Measurements from ENCODE around the gene CCDC183. TPM values are rescaled to one million over a fixed set of nuclear protein-coding genes. Genes with fewer than 3 reads are reported as not detected.
"Not testable (repeated sequence)": the region's sequence is repeated elsewhere in the genome, so short reads cannot be mapped to it uniquely, and the experiment has no call there.

Gene CCDC183
- total and polyA plus RNA-seq, 10 of the 15 experiments (the other 5 are each of a cell fraction or from before 2014, with no cell fraction given), result 0.04 to 1.2 (median 0.55) TPM; not detected in 5

DNA sequence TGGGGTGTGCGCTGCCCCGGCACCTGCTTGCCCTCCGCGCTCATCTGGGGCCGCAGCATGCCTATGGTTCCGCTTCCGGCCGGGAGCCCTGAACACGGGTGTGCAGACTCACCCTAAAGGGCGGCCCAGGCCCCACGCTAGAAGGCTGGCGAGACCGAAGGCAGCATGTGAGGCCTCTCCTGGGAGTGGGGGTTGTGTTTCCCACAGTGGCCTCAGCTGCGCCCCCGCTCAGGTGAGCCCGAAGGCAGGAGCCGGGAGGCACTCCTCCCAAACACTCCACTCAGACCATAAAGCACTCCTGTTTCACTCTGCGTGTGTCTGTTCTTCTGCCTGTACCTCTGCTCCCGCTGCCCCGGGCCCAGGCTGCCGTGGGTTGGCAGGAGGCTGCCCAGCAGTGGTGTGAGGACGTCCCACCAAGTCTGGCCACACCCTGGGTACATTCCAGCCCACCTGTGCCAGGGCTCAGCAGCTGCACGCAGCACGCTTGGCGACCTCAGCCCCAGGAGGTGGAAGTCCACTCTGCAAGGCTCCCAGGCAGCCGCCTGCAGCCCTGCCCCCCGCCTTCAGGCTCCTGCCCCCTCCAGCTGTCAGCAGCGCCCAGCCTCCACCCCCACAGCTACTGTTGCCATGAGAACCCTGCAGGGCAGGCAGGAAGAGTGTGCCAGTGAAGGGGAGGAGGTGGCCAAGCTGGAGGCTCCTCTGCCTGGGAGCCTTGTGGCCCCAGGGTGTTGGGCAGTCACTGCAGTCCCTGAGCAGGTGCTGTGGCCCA, 44.9 kb downstream of the CCDC183 start:
- intact Hi-C loops (cut with micrococcal nuclease; ENCODE audit: unreplicated experiment) (no loop called here), in situ Hi-C loops (cut with MboI) (no loop called here)
- ChIA-PET SMC1A (ENCODE audit: uncharacterized antibody, unreplicated experiment) (interaction anchor here (0.8 to 1.5 kb wide), 2 partner anchors 31 to 72 kb away, joined by 3 to 4 read pairs; no protein-coding TSS in a partner anchor), CTCF (interaction anchor here (1.0 to 4.5 kb wide), 6 partner anchors 32 to 194 kb away, joined by 3 to 46 read pairs (median 8); partner anchors contain the start of genes FUT7 and TRAF2), RAD21 (ENCODE audit: unreplicated experiment) (interaction anchor here (1.1 to 1.3 kb wide), 3 partner anchors 31 to 61 kb away, joined by 3 to 4 read pairs (median 3); no protein-coding TSS in a partner anchor), POLR2A (interaction anchor here (0.6 to 1.3 kb wide), 2 partner anchors 31 to 572 kb away, joined by 3 read pairs; no protein-coding TSS in a partner anchor)
- BruUV-seq (replicated peaks), result no TSS peak
- no peaks in the 10 kb centered on the region for H3K79me2 ChIP-seq (ENCODE audit: control insufficient read depth, insufficient read depth, low read length)
- WGBS (ENCODE audit: insufficient coverage, insufficient replicate concordance, low lambda C conversion rate, missing lambda C conversion rate), result 72% methylated on average over 23 of the region's 28 CpGs
- peaks cover 6% of the 10 kb centered on the region; the same call in 1 of the 2 replicates for H3K4me1 ChIP-seq (ENCODE audit: control insufficient read depth, insufficient read depth, low read length)
- H4K20me1 ChIP-seq (ENCODE audit: control insufficient read depth, insufficient read depth), result no peaks in the 10 kb centered on the region; the same call in 1 of the 2 replicates
- no peak overlapping the region for H3K4me3 ChIP-seq
- H2AFZ ChIP-seq (ENCODE audit: control insufficient read depth, low read depth, low read length), result no peak overlapping the region
- H3K27ac ChIP-seq (ENCODE audit: control insufficient read depth, insufficient read depth), result no peak overlapping the region
- H3K36me3 ChIP-seq (ENCODE audit: control insufficient read depth in 2 of 2, insufficient read depth in 2 of 2, low read length in 1 of 2), result no peaks in the 10 kb centered on the region
- TF ChIP-seq, protein P1, sequence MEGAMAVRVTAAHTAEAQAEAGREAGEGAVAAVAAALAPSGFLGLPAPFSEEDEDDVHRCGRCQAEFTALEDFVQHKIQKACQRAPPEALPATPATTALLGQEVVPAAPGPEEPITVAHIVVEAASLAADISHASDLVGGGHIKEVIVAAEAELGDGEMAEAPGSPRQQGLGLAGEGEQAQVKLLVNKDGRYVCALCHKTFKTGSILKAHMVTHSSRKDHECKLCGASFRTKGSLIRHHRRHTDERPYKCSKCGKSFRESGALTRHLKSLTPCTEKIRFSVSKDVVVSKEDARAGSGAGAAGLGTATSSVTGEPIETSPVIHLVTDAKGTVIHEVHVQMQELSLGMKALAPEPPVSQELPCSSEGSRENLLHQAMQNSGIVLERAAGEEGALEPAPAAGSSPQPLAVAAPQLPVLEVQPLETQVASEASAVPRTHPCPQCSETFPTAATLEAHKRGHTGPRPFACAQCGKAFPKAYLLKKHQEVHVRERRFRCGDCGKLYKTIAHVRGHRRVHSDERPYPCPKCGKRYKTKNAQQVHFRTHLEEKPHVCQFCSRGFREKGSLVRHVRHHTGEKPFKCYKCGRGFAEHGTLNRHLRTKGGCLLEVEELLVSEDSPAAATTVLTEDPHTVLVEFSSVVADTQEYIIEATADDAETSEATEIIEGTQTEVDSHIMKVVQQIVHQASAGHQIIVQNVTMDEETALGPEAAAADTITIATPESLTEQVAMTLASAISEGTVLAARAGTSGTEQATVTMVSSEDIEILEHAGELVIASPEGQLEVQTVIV (IDR thresholded peaks at IDR 0.05; ENCODE audit: borderline replicate concordance, partially characterized antibody), result no peak
- TF ChIP-seq TCF3 (IDR thresholded peaks at IDR 0.05; ENCODE audit: borderline replicate concordance, insufficient read depth, low read depth, low read length) (no peak), POLR2A (IDR thresholded peaks at IDR 0.05; ENCODE audit: low read depth, low read length) (peak; percentile 38), KAT2A (conservative IDR thresholded peaks at IDR 0.05; ENCODE audit: control insufficient read depth, low read depth, low read length) (no peak)
- no peak overlapping the region for H3K9ac ChIP-seq (ENCODE audit: control insufficient read depth, insufficient read depth, low read length)
- H3K27me3 ChIP-seq (replicated peaks in 1 of 2; ENCODE audit: control insufficient read depth in 2 of 2, insufficient read depth in 2 of 2, low read length in 1 of 2), result no peaks in the 10 kb centered on the region
- FAIRE-seq, result no peak
- no peak for ATAC-seq
- no peaks in the 10 kb centered on the region; the same call in 2 of the 3 replicates for H3K9me3 ChIP-seq (replicated peaks; ENCODE audit: control insufficient read depth, insufficient read depth, low read length)
- no peak overlapping the region for H3K4me2 ChIP-seq (ENCODE audit: control insufficient read depth, insufficient read depth)
- DNase-seq (ENCODE audit: low read depth, low spot score), result no peak

DNA sequence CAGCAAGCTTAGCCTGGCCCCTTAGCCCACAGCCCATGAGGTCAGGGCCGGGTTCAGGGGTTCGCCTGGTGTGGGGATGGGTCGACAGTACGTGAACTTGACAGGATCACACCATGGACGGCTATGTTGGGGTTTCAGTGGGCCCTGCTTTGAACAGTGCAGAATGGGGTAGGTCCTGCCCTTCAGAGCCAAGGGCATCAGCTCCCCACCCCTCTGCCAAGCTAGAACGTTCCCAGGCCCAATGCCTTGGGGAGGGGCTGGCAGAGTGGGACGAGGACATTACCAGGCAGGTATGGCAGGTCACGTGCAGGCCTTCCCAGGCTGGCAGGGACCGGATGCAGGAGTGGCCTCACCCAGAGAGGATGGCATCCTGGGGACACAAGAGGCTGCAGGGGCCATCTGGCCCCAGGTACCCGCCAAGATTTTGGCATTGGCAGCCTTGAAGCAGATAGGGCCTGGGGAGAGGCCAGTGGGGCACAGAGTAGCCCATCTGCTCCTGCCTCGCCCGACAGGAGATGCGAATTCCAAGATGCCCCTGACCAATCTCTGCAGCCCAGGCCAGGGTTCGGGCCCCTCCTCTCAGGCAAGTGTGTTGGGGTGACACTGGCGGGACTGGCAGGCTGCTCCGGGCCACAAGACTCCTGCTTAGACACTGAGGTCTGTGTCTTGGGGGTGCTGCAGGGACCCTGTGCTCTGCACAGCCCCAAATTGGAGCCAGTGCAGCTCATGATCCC, 45.7 kb downstream of the CCDC183 start:
- H3K4me3 ChIP-seq; H3K79me2 ChIP-seq (ENCODE audit: control insufficient read depth, insufficient read depth, low read length); FAIRE-seq; H3K4me1 ChIP-seq (ENCODE audit: control insufficient read depth, insufficient read depth, low read length); H3K27ac ChIP-seq (ENCODE audit: control insufficient read depth, insufficient read depth); H3K9ac ChIP-seq (ENCODE audit: control insufficient read depth, insufficient read depth, low read length); H3K36me3 ChIP-seq (ENCODE audit: control insufficient read depth in 2 of 2, insufficient read depth in 2 of 2, low read length in 1 of 2); ATAC-seq; in situ Hi-C loops (cut with MboI); H3K27me3 ChIP-seq (replicated peaks in 1 of 2; ENCODE audit: control insufficient read depth in 2 of 2, insufficient read depth in 2 of 2, low read length in 1 of 2); DNase-seq (ENCODE audit: low read depth, low spot score); H2AFZ ChIP-seq (ENCODE audit: control insufficient read depth, low read depth, low read length); H3K9me3 ChIP-seq (replicated peaks; ENCODE audit: control insufficient read depth, insufficient read depth, low read length); intact Hi-C loops (cut with micrococcal nuclease; ENCODE audit: unreplicated experiment); H4K20me1 ChIP-seq (ENCODE audit: control insufficient read depth, insufficient read depth); BruUV-seq (replicated peaks): not testable (repeated sequence)
- POLR2A ChIA-PET, result interaction anchor here (0.6 to 1.4 kb wide), 7 partner anchors 18 to 571 kb away, joined by 3 to 9 read pairs (median 3); no protein-coding TSS in a partner anchor
- SMC1A ChIA-PET (ENCODE audit: uncharacterized antibody, unreplicated experiment), result interaction anchor here (0.6 to 2.2 kb wide), 8 partner anchors 29 to 90 kb away, joined by 3 to 5 read pairs (median 3); no protein-coding TSS in a partner anchor
- H3K4me2 ChIP-seq (ENCODE audit: control insufficient read depth, insufficient read depth), result peak overlapping the region; percentile 74
- RAD21 ChIA-PET (ENCODE audit: unreplicated experiment), result interaction anchor here (0.6 to 4.1 kb wide), 7 partner anchors 32 to 193 kb away, joined by 3 to 16 read pairs (median 4); no protein-coding TSS in a partner anchor
- 37% methylated on average over 14 of the region's 16 CpGs for WGBS (ENCODE audit: insufficient coverage, insufficient replicate concordance, low lambda C conversion rate, missing lambda C conversion rate)
- CTCF ChIA-PET, result interaction anchor here (0.7 to 4.5 kb wide), 30 partner anchors 9 to 309 kb away, joined by 3 to 46 read pairs (median 5); partner anchors contain the start of genes FBXW5, FUT7 and TRAF2
